SJSA1 (cell line): ENCODE measurements around the gene NLN. TPM values are rescaled to one million over a fixed set of nuclear protein-coding genes. Genes with fewer than 3 reads are reported as not detected.
"Not testable (repeated sequence)": the region's sequence is repeated elsewhere in the genome, so short reads cannot be mapped to it uniquely, and the experiment has no call there.

Source experiments
- DNase-seq, 2 experiments: peaks; one replicate each; pipeline ENCODE4 v3.0.0-alpha.2; 2015 to 2020; ENCODE audit warnings: low spot score in 2 of 2, low read depth in 1 of 2
- H3K27ac ChIP-seq: fragments of 250-450 bp; sonication (Bioruptor Pico); 2 replicates; pipeline ENCODE4 v1.5.1; 2020; ENCODE audit warnings: mild to moderate bottlenecking, moderate library complexity
- H3K27me3 ChIP-seq: fragments of 250-450 bp; sonication (Bioruptor Pico); replicated peaks from 2 replicates; pipeline ENCODE4 v1.5.1; 2020; ENCODE audit warnings: mild to moderate bottlenecking, moderate library complexity
- H3K36me3 ChIP-seq: fragments of 250-450 bp; sonication (Bioruptor Pico); 2 replicates; pipeline ENCODE4 v1.5.1; 2020; ENCODE audit warnings: mild to moderate bottlenecking
- H3K4me1 ChIP-seq: fragments of 250-450 bp; sonication (Bioruptor Pico); replicated peaks from 2 replicates; pipeline ENCODE4 v1.6.1; 2021; ENCODE audit warnings: mild to moderate bottlenecking
- H3K4me3 ChIP-seq: fragments of 250-450 bp; sonication (Bioruptor Pico); 2 replicates; pipeline ENCODE4 v1.5.1; 2020; ENCODE audit warnings: mild to moderate bottlenecking
- H3K9me3 ChIP-seq: fragments of 250-450 bp; sonication (Bioruptor Pico); replicated peaks from 2 replicates; pipeline ENCODE4 v1.5.1; 2020; ENCODE audit warnings: mild to moderate bottlenecking
- total RNA-seq: library from RNA; depleted of rRNA; stranded (reverse); fragments of >200 nt; shearing (Covaris generic); gene quantifications from 2 replicates; pipeline ENCODE4 v1.2.3, GENCODE V29; 2014

NLN gene
- total RNA-seq, 1 experiment from 2014 or later = 32.4 TPM

GRCh38 chr5:65797481-65797880 lies 75.5 kb downstream of the NLN start:
- peaks cover 31% of the 10 kb centered on the region for H3K4me1 ChIP-seq
- H3K36me3 ChIP-seq = peaks cover 4% of the 10 kb centered on the region; the same call in 1 of the 2 replicates
- H3K9me3 ChIP-seq = no peaks in the 10 kb centered on the region
- H3K27me3 ChIP-seq = no peaks in the 10 kb centered on the region
- H3K27ac ChIP-seq = no peak overlapping the region
- DNase-seq = no peak
- no peak overlapping the region for H3K4me3 ChIP-seq

GRCh38 chr5:65799857-65800256 lies 77.9 kb downstream of the NLN start:
- DNase-seq = no peak
- H3K4me1 ChIP-seq = peaks cover 38% of the 10 kb centered on the region
- no peaks in the 10 kb centered on the region for H3K27me3 ChIP-seq
- H3K27ac ChIP-seq = peak overlapping the region; percentile 89
- no peaks in the 10 kb centered on the region for H3K9me3 ChIP-seq
- no peak overlapping the region for H3K4me3 ChIP-seq
- peaks cover 8% of the 10 kb centered on the region; the same call in 1 of the 2 replicates for H3K36me3 ChIP-seq

GRCh38 chr5:65800775-65801174 lies 78.8 kb downstream of the NLN start:
- Histone ChIP-seq H3K27ac (peak overlapping the region; percentile 89), H3K27me3 (no peaks in the 10 kb centered on the region), H3K36me3 (peaks cover 9% of the 10 kb centered on the region; the same call in 1 of the 2 replicates), H3K4me3 (no peak overlapping the region), H3K4me1 (peaks cover 38% of the 10 kb centered on the region), H3K9me3 (no peaks in the 10 kb centered on the region)
- DNase-seq = peak in 1 of 2 experiments; percentile 58

GRCh38 chr5:65801352-65801783 lies 79.4 kb downstream of the NLN start:
- Histone ChIP-seq H3K9me3 (no peaks in the 10 kb centered on the region), H3K4me3 (no peak overlapping the region), H3K4me1 (peaks cover 38% of the 10 kb centered on the region), H3K36me3 (peaks cover 9% of the 10 kb centered on the region; the same call in 1 of the 2 replicates), H3K27me3 (no peaks in the 10 kb centered on the region), H3K27ac (peak overlapping the region; percentile 89)
- DNase-seq = peak; percentile 65 to 89

DNA sequence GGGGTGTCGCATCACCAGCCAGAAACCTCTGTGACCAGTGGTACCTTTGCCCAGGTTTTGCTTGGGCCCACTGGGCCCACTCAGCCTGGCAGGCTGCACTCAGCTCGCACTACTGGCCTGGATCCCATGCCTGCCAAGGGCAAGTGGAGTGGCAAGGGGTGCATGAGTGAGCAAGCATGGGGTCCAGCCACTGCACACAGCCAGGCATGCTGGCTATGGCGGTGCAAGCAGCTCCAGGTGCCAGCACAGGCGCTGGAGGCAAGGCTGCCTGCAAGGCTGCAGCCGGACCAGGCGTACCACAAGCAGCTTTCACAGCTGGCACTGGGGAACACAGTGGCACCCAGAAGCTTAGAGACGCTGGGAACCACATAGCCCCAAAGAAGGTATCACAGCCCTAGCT lies 80.1 kb downstream of the NLN start:
- Histone ChIP-seq H3K4me3 (no peak overlapping the region), H3K36me3 (peaks cover 9% of the 10 kb centered on the region; the same call in 1 of the 2 replicates), H3K4me1 (peaks cover 38% of the 10 kb centered on the region), H3K9me3 (no peaks in the 10 kb centered on the region), H3K27ac (peak overlapping the region; percentile 89), H3K27me3 (no peaks in the 10 kb centered on the region)
- DNase-seq = no peak

DNA sequence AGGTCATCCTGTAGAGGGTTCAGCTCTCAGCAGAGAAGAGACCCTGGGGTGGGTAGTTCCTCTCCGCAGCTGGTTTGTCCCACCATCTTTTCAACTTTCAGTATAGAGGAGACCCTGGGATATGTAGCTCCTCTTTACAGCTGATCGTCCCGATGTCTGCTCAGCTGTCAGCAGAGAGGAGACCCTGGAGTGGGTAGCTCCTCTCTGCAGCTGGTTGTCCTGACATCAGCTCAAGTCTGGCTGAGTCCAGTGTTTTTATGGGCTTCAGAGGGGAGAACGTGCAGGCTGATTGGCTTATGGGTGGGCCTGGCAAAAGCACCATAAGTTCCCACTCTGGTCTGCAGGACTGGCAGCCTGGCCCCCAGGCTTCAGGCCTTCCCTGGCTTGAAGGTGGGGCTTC lies 80.8 kb downstream of the NLN start:
- no peaks in the 10 kb centered on the region for H3K27me3 ChIP-seq
- H3K4me1 ChIP-seq = peaks cover 44% of the 10 kb centered on the region
- peak overlapping the region; percentile 89; the same call in 1 of the 2 replicates for H3K27ac ChIP-seq
- peaks cover 9% of the 10 kb centered on the region; the same call in 1 of the 2 replicates for H3K36me3 ChIP-seq
- H3K9me3 ChIP-seq = no peaks in the 10 kb centered on the region
- no peak overlapping the region for H3K4me3 ChIP-seq
- no peak for DNase-seq

- DNase-seq = no peak
- no peaks in the 10 kb centered on the region for H3K27me3 ChIP-seq
- H3K4me1 ChIP-seq = peaks cover 55% of the 10 kb centered on the region
- peaks cover 9% of the 10 kb centered on the region; the same call in 1 of the 2 replicates for H3K36me3 ChIP-seq
- no peak overlapping the region for H3K4me3 ChIP-seq
- no peaks in the 10 kb centered on the region for H3K9me3 ChIP-seq
- no peak overlapping the region for H3K27ac ChIP-seq
These were observed 81.8 kb downstream of the NLN start for GRCh38 chr5:65803699-65804391.

DNA sequence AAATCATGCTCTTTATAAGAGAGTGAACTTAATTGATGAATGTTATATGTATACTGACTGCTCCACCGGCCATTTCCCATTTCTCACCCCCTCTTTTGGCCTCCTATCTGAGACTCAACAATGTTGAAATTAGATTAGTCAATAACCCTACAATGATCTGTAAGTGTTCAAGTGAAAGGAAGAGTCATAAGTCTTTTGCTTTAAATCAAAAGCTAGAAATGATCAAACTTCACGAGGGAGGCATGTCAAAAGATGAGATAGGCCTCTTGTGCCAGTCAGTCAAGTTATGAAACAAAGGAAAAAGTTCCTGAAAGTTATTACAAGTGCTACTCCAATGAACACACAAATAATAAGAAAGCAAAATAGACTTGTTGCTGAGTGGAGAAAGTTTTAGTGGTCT lies 83.1 kb downstream of the NLN start:
- Histone ChIP-seq H3K4me1 (peaks cover 60% of the 10 kb centered on the region), H3K9me3 (no peaks in the 10 kb centered on the region), H3K36me3 (peaks cover 18% of the 10 kb centered on the region), H3K4me3 (no peak overlapping the region), H3K27ac (no peak overlapping the region), H3K27me3 (no peaks in the 10 kb centered on the region)
- DNase-seq = no peak

DNA sequence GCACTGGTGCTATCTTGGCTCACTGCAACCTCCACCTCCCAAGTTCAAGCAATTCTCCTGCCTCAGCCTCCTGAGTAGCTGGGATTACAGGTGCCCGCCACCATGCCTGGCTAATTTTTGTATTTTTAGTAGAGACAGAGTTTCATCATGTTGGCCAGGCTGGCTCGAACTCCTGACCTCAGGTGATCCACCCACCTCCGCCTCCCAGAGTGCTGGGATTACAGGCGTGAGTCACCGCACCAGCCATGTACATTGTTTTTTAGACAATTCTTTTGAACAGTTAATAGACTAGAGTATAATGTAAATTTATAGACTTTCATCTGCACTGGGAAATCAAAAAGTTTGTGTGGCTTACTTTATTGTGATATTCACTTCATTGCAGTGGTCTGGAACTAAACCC lies 85.5 kb downstream of the NLN start:
- not testable (repeated sequence) for DNase-seq, H3K9me3 ChIP-seq, H3K27me3 ChIP-seq, H3K4me3 ChIP-seq
- peak overlapping the region; percentile 47 for H3K27ac ChIP-seq
- peaks cover 20% of the 10 kb centered on the region for H3K36me3 ChIP-seq
- H3K4me1 ChIP-seq = peaks cover 60% of the 10 kb centered on the region

GRCh38 chr5:65808251-65808741 lies 86.3 kb downstream of the NLN start:
- H3K9me3 ChIP-seq = no peaks in the 10 kb centered on the region
- H3K4me1 ChIP-seq = peaks cover 56% of the 10 kb centered on the region
- peak overlapping the region; percentile 47 for H3K27ac ChIP-seq
- no peaks in the 10 kb centered on the region for H3K27me3 ChIP-seq
- peak in 1 of 2 experiments; percentile 48 for DNase-seq
- peaks cover 21% of the 10 kb centered on the region for H3K36me3 ChIP-seq
- no peak overlapping the region for H3K4me3 ChIP-seq

- H3K36me3 ChIP-seq = peaks cover 21% of the 10 kb centered on the region
- peaks cover 56% of the 10 kb centered on the region for H3K4me1 ChIP-seq
- H3K27me3 ChIP-seq = no peaks in the 10 kb centered on the region
- H3K4me3 ChIP-seq = no peak overlapping the region
- H3K27ac ChIP-seq = peak overlapping the region; percentile 47
- H3K9me3 ChIP-seq = no peaks in the 10 kb centered on the region
- DNase-seq = peak in 1 of 2 experiments; percentile 39
These were observed 86.8 kb downstream of the NLN start for GRCh38 chr5:65808818-65809217.

GRCh38 chr5:65809817-65810531 lies 88.0 kb downstream of the NLN start:
- DNase-seq = no peak
- Histone ChIP-seq H3K27me3 (no peaks in the 10 kb centered on the region), H3K4me3 (no peak overlapping the region), H3K9me3 (no peaks in the 10 kb centered on the region), H3K4me1 (peaks cover 56% of the 10 kb centered on the region), H3K36me3 (peaks cover 23% of the 10 kb centered on the region), H3K27ac (no peak overlapping the region)

GRCh38 chr5:65811004-65811403 lies 89.0 kb downstream of the NLN start:
- Histone ChIP-seq H3K27me3 (no peaks in the 10 kb centered on the region), H3K27ac (peak overlapping the region; percentile 63), H3K36me3 (peaks cover 23% of the 10 kb centered on the region), H3K4me1 (peaks cover 59% of the 10 kb centered on the region), H3K9me3 (no peaks in the 10 kb centered on the region), H3K4me3 (no peak overlapping the region)
- DNase-seq = peak in 1 of 2 experiments; percentile 61

DNA sequence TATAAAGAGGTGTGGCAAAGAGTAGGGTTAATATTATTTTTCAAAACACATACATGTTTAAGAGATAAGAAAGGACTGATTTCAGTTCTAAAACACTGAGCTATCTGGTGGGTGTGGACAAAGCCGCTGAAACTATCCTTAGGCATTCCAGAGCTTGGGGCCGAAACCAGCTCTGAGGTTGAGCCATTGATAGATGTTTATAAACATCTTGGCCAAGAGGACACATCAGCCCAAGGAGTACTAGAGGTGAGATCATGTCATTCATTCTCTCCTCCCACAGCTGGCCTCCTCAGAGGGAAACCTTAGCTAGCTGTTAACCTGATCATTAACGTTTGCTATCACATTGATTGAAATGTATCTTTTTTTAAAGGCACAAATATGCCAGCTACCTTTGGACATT lies 89.9 kb downstream of the NLN start:
- DNase-seq = peak; percentile 62 to 66
- no peaks in the 10 kb centered on the region for H3K9me3 ChIP-seq
- H3K27me3 ChIP-seq = no peaks in the 10 kb centered on the region

More for the DNA sequence above, 89.9 kb downstream of the NLN start:
- H3K36me3 ChIP-seq = peaks cover 23% of the 10 kb centered on the region
- peak overlapping the region; percentile 63 for H3K27ac ChIP-seq
- peaks cover 59% of the 10 kb centered on the region for H3K4me1 ChIP-seq
- H3K4me3 ChIP-seq = no peak overlapping the region
